ENCODE measurements around the gene PPP1R12A.

Gene PPP1R12A

GRCh38 chr12:79725987-79726386 lies 208.9 kb downstream of the PPP1R12A start:
- TF ChIP-seq CTCF (conservative IDR thresholded peaks at IDR 0.05) (no peak), ZFX (IDR thresholded peaks at IDR 0.05) (no peak)
- H3K27ac ChIP-seq, result no peak overlapping the region

Data from C4-2B (cell line).